Astrocyte (in vitro differentiated cells and primary cell): ENCODE measurements around the gene TCP11L1. TPM values are rescaled to one million over a fixed set of nuclear protein-coding genes. Genes with fewer than 3 reads are reported as not detected.

Experiments
- DNase-seq: peaks from one replicate; pipeline ENCODE4 v3.0.0-alpha.2; 2010; ENCODE audit warnings: low read depth
- FAIRE-seq: peaks from 2 replicates; lab custom pipeline; 2011; peaks lifted over from hg19 to GRCh38; lab: Jason Lieb, UNC
- H2AFZ ChIP-seq: 2 replicates; pipeline ENCODE4 v1.6.0; 2012; ENCODE audit warnings: low read depth, low read length, inconsistent platforms
- H3K27ac ChIP-seq: 2 replicates; pipeline ENCODE4 v1.5.1; 2011; ENCODE audit warnings: low read depth, low read length, inconsistent platforms
- H3K27me3 ChIP-seq: 2 replicates; pipeline ENCODE4 v1.6.0; 2011; ENCODE audit warnings: low read length, inconsistent platforms; ENCODE audit not compliant: insufficient read depth
- H3K36me3 ChIP-seq: 2 replicates; pipeline ENCODE4 v1.5.1; 2011; ENCODE audit warnings: low read length, inconsistent platforms; ENCODE audit not compliant: insufficient read depth
- H3K4me1 ChIP-seq: 2 replicates; pipeline ENCODE4 v1.5.1; 2011; ENCODE audit warnings: low read length, inconsistent platforms; ENCODE audit not compliant: insufficient read depth
- H3K4me2 ChIP-seq: 2 replicates; pipeline ENCODE4 v1.6.0; 2012; ENCODE audit warnings: low read length, inconsistent platforms
- H3K4me3 ChIP-seq: 2 replicates; pipeline ENCODE4 v1.5.1; 2011; ENCODE audit warnings: low read depth, mild to moderate bottlenecking, low read length, inconsistent platforms; ENCODE audit not compliant: insufficient read depth
- H3K79me2 ChIP-seq: 2 replicates; pipeline ENCODE4 v1.6.0; 2012; ENCODE audit warnings: mild to moderate bottlenecking, low read length, inconsistent platforms; ENCODE audit not compliant: insufficient read depth
- H3K9ac ChIP-seq: 2 replicates; pipeline ENCODE4 v1.6.0; 2012; ENCODE audit warnings: mild to moderate bottlenecking, low read length, inconsistent platforms
- H3K9me3 ChIP-seq: 2 replicates; pipeline ENCODE4 v1.5.1; 2012; ENCODE audit warnings: low read depth, mild to moderate bottlenecking, low read length, inconsistent platforms; ENCODE audit not compliant: insufficient read depth
- H4K20me1 ChIP-seq: 2 replicates; pipeline ENCODE4 v1.6.0; 2012; ENCODE audit warnings: low read length, inconsistent platforms; ENCODE audit not compliant: insufficient read depth
- H3K27ac Mint-ChIP-seq: one replicate; pipeline ENCODE4 v1.8.0; 2021; ENCODE audit warnings: mild to moderate bottlenecking, mixed read lengths; ENCODE audit not compliant: unreplicated experiment
- H3K27me3 Mint-ChIP-seq: one replicate; pipeline ENCODE4 v1.8.0; 2021; ENCODE audit warnings: low read depth, mixed read lengths; ENCODE audit not compliant: unreplicated experiment
- H3K36me3 Mint-ChIP-seq: one replicate; pipeline ENCODE4 v1.8.0; 2021; ENCODE audit warnings: low read depth, mixed read lengths; ENCODE audit not compliant: unreplicated experiment
- H3K4me1 Mint-ChIP-seq: one replicate; pipeline ENCODE4 v1.8.0; 2021; ENCODE audit warnings: low read depth, mixed read lengths; ENCODE audit not compliant: unreplicated experiment
- H3K4me3 Mint-ChIP-seq: one replicate; pipeline ENCODE4 v1.8.0; 2021; ENCODE audit warnings: mild to moderate bottlenecking, moderate library complexity, mixed read lengths; ENCODE audit not compliant: unreplicated experiment
- H3K9me3 Mint-ChIP-seq: one replicate; pipeline ENCODE4 v1.8.0; 2021; ENCODE audit warnings: mild to moderate bottlenecking, mixed read lengths; ENCODE audit not compliant: unreplicated experiment
- CTCF ChIP-seq: IDR thresholded peaks from 2 replicates; pipeline ENCODE4 v1.5.1; 2011; ENCODE audit warnings: low read depth, mild to moderate bottlenecking, inconsistent platforms, low read length, moderate library complexity; ENCODE audit not compliant: insufficient read depth
- EZH2 ChIP-seq: IDR thresholded peaks from 2 replicates; pipeline ENCODE4 v1.6.1; 2012; ENCODE audit warnings: mild to moderate bottlenecking, low read length, inconsistent platforms; ENCODE audit not compliant: insufficient read depth
- total RNA-seq: library from RNA; stranded (reverse); gene quantifications from 2 replicates; pipeline ENCODE4 v1.2.1, GENCODE V29; 2021

The TCP11L1 gene
- total RNA-seq, 1 donor from 2014 or later, result 28.8 TPM

- no peak overlapping the region for H2AFZ ChIP-seq
- H3K4me3 Mint-ChIP-seq, result no peak overlapping the region
- peaks cover 13% of the 10 kb centered on the region for H3K36me3 ChIP-seq
- H3K4me1 ChIP-seq, result peaks cover 11% of the 10 kb centered on the region
- peaks cover 6% of the 10 kb centered on the region for H4K20me1 ChIP-seq
- no peak for TF ChIP-seq CTCF
- TF ChIP-seq EZH2, result no peak
- H3K27ac ChIP-seq, result no peak overlapping the region
- H3K4me1 Mint-ChIP-seq, result peaks cover 24% of the 10 kb centered on the region
- H3K9me3 Mint-ChIP-seq, result no peaks in the 10 kb centered on the region
- no peak overlapping the region for H3K27ac Mint-ChIP-seq
- H3K27me3 ChIP-seq, result no peaks in the 10 kb centered on the region
- H3K79me2 ChIP-seq, result no peaks in the 10 kb centered on the region
- H3K4me3 ChIP-seq, result no peak overlapping the region
- H3K4me2 ChIP-seq, result no peak overlapping the region
- H3K36me3 Mint-ChIP-seq, result peaks cover 25% of the 10 kb centered on the region
- FAIRE-seq (peak; percentile 32), DNase-seq (peak; percentile 48)
- no peaks in the 10 kb centered on the region for H3K9me3 ChIP-seq
- H3K27me3 Mint-ChIP-seq, result no peaks in the 10 kb centered on the region
- no peak overlapping the region for H3K9ac ChIP-seq
Measured at GRCh38 chr11:33063326-33063881, 24.0 kb downstream of the TCP11L1 start.

GRCh38 chr11:33064033-33064825, 24.9 kb downstream of the TCP11L1 start:
- Mint-ChIP-seq H3K9me3 (no peaks in the 10 kb centered on the region), H3K4me1 (peaks cover 24% of the 10 kb centered on the region), H3K4me3 (no peak overlapping the region), H3K36me3 (peaks cover 19% of the 10 kb centered on the region), H3K27me3 (no peaks in the 10 kb centered on the region), H3K27ac (no peak overlapping the region)
- Histone ChIP-seq H3K4me2 (no peak overlapping the region), H3K79me2 (no peaks in the 10 kb centered on the region), H3K27ac (no peak overlapping the region), H3K36me3 (peaks cover 6% of the 10 kb centered on the region), H3K4me1 (peaks cover 11% of the 10 kb centered on the region), H2AFZ (no peak overlapping the region), H3K4me3 (no peak overlapping the region), H3K9ac (no peak overlapping the region), H4K20me1 (peaks cover 6% of the 10 kb centered on the region), H3K9me3 (no peaks in the 10 kb centered on the region), H3K27me3 (no peaks in the 10 kb centered on the region)
- FAIRE-seq (no peak), DNase-seq (no peak)
- TF ChIP-seq CTCF (no peak), EZH2 (no peak)

GRCh38 chr11:33064866-33065265, 25.5 kb downstream of the TCP11L1 start:
- Histone ChIP-seq H3K4me2 (no peak overlapping the region), H3K36me3 (peaks cover 3% of the 10 kb centered on the region), H3K79me2 (no peaks in the 10 kb centered on the region), H4K20me1 (peaks cover 6% of the 10 kb centered on the region), H3K27ac (no peak overlapping the region), H2AFZ (no peak overlapping the region), H3K4me3 (no peak overlapping the region), H3K27me3 (no peaks in the 10 kb centered on the region), H3K4me1 (peaks cover 11% of the 10 kb centered on the region), H3K9ac (no peak overlapping the region), H3K9me3 (no peaks in the 10 kb centered on the region)
- Mint-ChIP-seq H3K36me3 (peaks cover 14% of the 10 kb centered on the region), H3K27me3 (no peaks in the 10 kb centered on the region), H3K4me1 (peaks cover 24% of the 10 kb centered on the region), H3K27ac (no peak overlapping the region), H3K4me3 (no peak overlapping the region), H3K9me3 (no peaks in the 10 kb centered on the region)
- TF ChIP-seq CTCF, result no peak
- no peak for TF ChIP-seq EZH2
- FAIRE-seq, result no peak
- no peak for DNase-seq
